Endodermal cell (in vitro differentiated cells): ENCODE data around the gene SPOCK1. TPM values are rescaled to one million over a fixed set of nuclear protein-coding genes. Genes with fewer than 3 reads are reported as not detected.

Source experiments
- DNase-seq: peaks from one replicate; pipeline ENCODE4 v3.0.0-alpha.2; 2017
- H3K27ac ChIP-seq: 2 replicates; pipeline ENCODE4 v1.5.1; 2013; ENCODE audit warnings: mild to moderate bottlenecking, low read depth, low read length, moderate library complexity
- H3K27me3 ChIP-seq: 2 replicates; pipeline ENCODE4 v1.6.1; 2013; ENCODE audit warnings: mild to moderate bottlenecking, low read length, moderate library complexity; ENCODE audit not compliant: insufficient read depth, control insufficient read depth, poor library complexity, severe bottlenecking
- H3K36me3 ChIP-seq: 2 replicates; pipeline ENCODE4 v1.7.0; 2013; ENCODE audit warnings: mild to moderate bottlenecking, low read length, moderate library complexity; ENCODE audit not compliant: control insufficient read depth, insufficient read depth
- H3K4me1 ChIP-seq: one replicate; pipeline ENCODE4 v1.7.0; 2013; ENCODE audit warnings: low read length; ENCODE audit not compliant: control insufficient read depth, insufficient read depth
- H3K4me3 ChIP-seq: 2 replicates; pipeline ENCODE4 v1.5.1; 2013; ENCODE audit warnings: mild to moderate bottlenecking, low read length, moderate library complexity
- H3K9ac ChIP-seq: 2 replicates; pipeline ENCODE4 v1.6.1; 2013; ENCODE audit warnings: mild to moderate bottlenecking, low read length, moderate library complexity; ENCODE audit not compliant: poor library complexity, severe bottlenecking; ENCODE audit errors: extremely low read depth
- H3K9me3 ChIP-seq: 2 replicates; pipeline ENCODE4 v1.6.1; 2013; ENCODE audit warnings: mild to moderate bottlenecking, low read length, moderate library complexity; ENCODE audit not compliant: control insufficient read depth
- H3K27ac Mint-ChIP-seq: 2 replicates; pipeline ENCODE4 v1.8.0; 2020; ENCODE audit warnings: mixed read lengths
- H3K27me3 Mint-ChIP-seq: 2 replicates; pipeline ENCODE4 v1.8.0; 2021; ENCODE audit warnings: mild to moderate bottlenecking, mixed read lengths; ENCODE audit not compliant: insufficient read depth
- H3K36me3 Mint-ChIP-seq: 2 replicates; pipeline ENCODE4 v1.8.0; 2020; ENCODE audit warnings: low read depth, mixed read lengths
- H3K4me1 Mint-ChIP-seq: 2 replicates; pipeline ENCODE4 v1.8.0; 2020; ENCODE audit warnings: mixed read lengths
- H3K4me3 Mint-ChIP-seq: 2 replicates; pipeline ENCODE4 v1.8.0; 2020; ENCODE audit warnings: mild to moderate bottlenecking, moderate library complexity, mixed read lengths
- H3K9me3 Mint-ChIP-seq: 2 replicates; pipeline ENCODE4 v1.8.0; 2020; ENCODE audit warnings: mild to moderate bottlenecking, mixed read lengths
- WGBS, 2 experiments: methylation state at CpG; one replicate each; pipeline versions ENCODE4 v1.1.5 to v1.1.7; 2013; ENCODE audit warnings: missing lambda C conversion rate in 2 of 2, mixed read lengths in 1 of 2; ENCODE audit not compliant: insufficient coverage in 1 of 2, insufficient read length in 1 of 2; 5-methylcytosine and 5-hydroxymethylcytosine counted together
- total RNA-seq, 2 donors: library from RNA; stranded (reverse); fragmentation: NEBNext Ultra II Directional in 1 of 2; extraction: Animal tissue kit (Norgen Biotek cat#: 25700) in 1 of 2; gene quantifications; 2 replicates in 1 of 2; 3 replicates in 1 of 2; pipeline ENCODE4 v1.2.1, GENCODE V29; 2021
- TF ChIP-seq, protein P1 (sequence below): fragments of 200-600 bp; sonication (generic); conservative IDR thresholded peaks from 2 replicates; pipeline ENCODE4 v1.5.0; 2021; ENCODE audit warnings: antibody characterized with exemption, mild to moderate bottlenecking

The SPOCK1 gene
- total RNA-seq, 2 donors from 2014 or later = 25.8 to 39.8 TPM

DNA sequence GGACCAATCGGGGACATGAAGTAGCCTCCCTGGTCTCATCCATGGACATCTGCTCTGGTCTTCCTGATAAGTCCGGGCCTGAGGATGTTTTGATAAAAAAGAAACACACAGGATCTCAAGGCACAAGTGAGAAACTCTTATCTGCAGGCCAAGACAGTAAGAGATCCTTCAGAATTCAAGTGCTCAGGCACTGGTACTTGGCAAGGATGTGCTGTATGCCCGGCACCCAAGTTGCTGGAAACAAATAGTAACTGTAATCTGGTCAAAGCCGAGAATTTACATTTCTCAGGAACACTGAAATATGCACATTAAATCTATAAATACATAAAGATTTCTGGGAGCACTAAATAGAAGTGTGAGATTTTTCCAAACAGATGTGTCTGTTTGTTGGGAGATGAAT, 165.7 kb downstream of the SPOCK1 start:
- no peaks in the 10 kb centered on the region for H3K27me3 ChIP-seq
- Mint-ChIP-seq H3K27me3 (peaks cover 1% of the 10 kb centered on the region), H3K4me1 (peaks cover 16% of the 10 kb centered on the region), H3K27ac (no peak overlapping the region), H3K36me3 (no peaks in the 10 kb centered on the region), H3K4me3 (no peak overlapping the region), H3K9me3 (no peaks in the 10 kb centered on the region)
- DNase-seq = no peak
- 96 to 100% methylated on average over 2 to 4 of the region's 4 CpGs for WGBS, 2 experiments
- peaks cover 4% of the 10 kb centered on the region for H3K4me1 ChIP-seq
- no peak overlapping the region for H3K9ac ChIP-seq
- H3K36me3 ChIP-seq = no peaks in the 10 kb centered on the region
- H3K9me3 ChIP-seq = no peaks in the 10 kb centered on the region
- TF ChIP-seq, protein P1, sequence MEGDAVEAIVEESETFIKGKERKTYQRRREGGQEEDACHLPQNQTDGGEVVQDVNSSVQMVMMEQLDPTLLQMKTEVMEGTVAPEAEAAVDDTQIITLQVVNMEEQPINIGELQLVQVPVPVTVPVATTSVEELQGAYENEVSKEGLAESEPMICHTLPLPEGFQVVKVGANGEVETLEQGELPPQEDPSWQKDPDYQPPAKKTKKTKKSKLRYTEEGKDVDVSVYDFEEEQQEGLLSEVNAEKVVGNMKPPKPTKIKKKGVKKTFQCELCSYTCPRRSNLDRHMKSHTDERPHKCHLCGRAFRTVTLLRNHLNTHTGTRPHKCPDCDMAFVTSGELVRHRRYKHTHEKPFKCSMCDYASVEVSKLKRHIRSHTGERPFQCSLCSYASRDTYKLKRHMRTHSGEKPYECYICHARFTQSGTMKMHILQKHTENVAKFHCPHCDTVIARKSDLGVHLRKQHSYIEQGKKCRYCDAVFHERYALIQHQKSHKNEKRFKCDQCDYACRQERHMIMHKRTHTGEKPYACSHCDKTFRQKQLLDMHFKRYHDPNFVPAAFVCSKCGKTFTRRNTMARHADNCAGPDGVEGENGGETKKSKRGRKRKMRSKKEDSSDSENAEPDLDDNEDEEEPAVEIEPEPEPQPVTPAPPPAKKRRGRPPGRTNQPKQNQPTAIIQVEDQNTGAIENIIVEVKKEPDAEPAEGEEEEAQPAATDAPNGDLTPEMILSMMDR = no peak
- no peak overlapping the region for H3K27ac ChIP-seq
- no peak overlapping the region for H3K4me3 ChIP-seq

- peak; percentile 56 for DNase-seq
- Histone ChIP-seq H3K4me1 (peaks cover 4% of the 10 kb centered on the region), H3K9me3 (no peaks in the 10 kb centered on the region), H3K27me3 (no peaks in the 10 kb centered on the region), H3K9ac (no peak overlapping the region), H3K36me3 (no peaks in the 10 kb centered on the region), H3K27ac (no peak overlapping the region), H3K4me3 (no peak overlapping the region)
- Mint-ChIP-seq H3K4me1 (peaks cover 16% of the 10 kb centered on the region), H3K9me3 (no peaks in the 10 kb centered on the region), H3K27ac (no peak overlapping the region), H3K27me3 (peaks cover 1% of the 10 kb centered on the region), H3K36me3 (no peaks in the 10 kb centered on the region), H3K4me3 (no peak overlapping the region)
- WGBS, 2 experiments = 62 to 67% methylated on average over 3 to 6 of the region's 6 CpGs
- TF ChIP-seq, protein P1 = no peak
These were observed 166.8 kb downstream of the SPOCK1 start for GRCh38 chr5:137332296-137332695.

- H3K27me3 Mint-ChIP-seq = peaks cover 1% of the 10 kb centered on the region
- no peak overlapping the region for H3K27ac ChIP-seq
- DNase-seq = no peak
- H3K9me3 ChIP-seq = no peaks in the 10 kb centered on the region
- peaks cover 4% of the 10 kb centered on the region for H3K4me1 ChIP-seq
- peaks cover 16% of the 10 kb centered on the region for H3K4me1 Mint-ChIP-seq
- H3K27ac Mint-ChIP-seq = no peak overlapping the region
- H3K9ac ChIP-seq = no peak overlapping the region
- no peaks in the 10 kb centered on the region for H3K27me3 ChIP-seq
- no peaks in the 10 kb centered on the region for H3K9me3 Mint-ChIP-seq
- TF ChIP-seq, protein P1 = no peak
- no peak overlapping the region for H3K4me3 Mint-ChIP-seq
- no peaks in the 10 kb centered on the region for H3K36me3 Mint-ChIP-seq
- H3K36me3 ChIP-seq = no peaks in the 10 kb centered on the region
- H3K4me3 ChIP-seq = no peak overlapping the region
- WGBS, 2 experiments = 91 to 93% methylated on average over 5 to 8 of the region's 8 CpGs
These were observed 169.4 kb downstream of the SPOCK1 start for GRCh38 chr5:137329586-137330296.
